ENCODE results near the gene RHEBL1.
A peak's percentile ranks its signal among the peaks of the same experiment; 100 is the strongest.

The RHEBL1 gene

GRCh38 chr12:49052451-49053208 lies 17.1 kb downstream of the RHEBL1 start:
- DNase-seq, result no peak

GRCh38 chr12:49051777-49052438 lies 17.9 kb downstream of the RHEBL1 start:
- DNase-seq, result no peak

GRCh38 chr12:49051373-49051764 lies 18.4 kb downstream of the RHEBL1 start:
- no peak for DNase-seq

- no peak for DNase-seq
These were observed 19.0 kb downstream of the RHEBL1 start for GRCh38 chr12:49050507-49051372.

GRCh38 chr12:49049566-49050224 lies 20.1 kb downstream of the RHEBL1 start:
- no peak for DNase-seq

- no peak for DNase-seq
These were observed 20.8 kb downstream of the RHEBL1 start for GRCh38 chr12:49048953-49049352.

- no peak for DNase-seq
These were observed 23.5 kb downstream of the RHEBL1 start for GRCh38 chr12:49046129-49046895.

- no peak for DNase-seq
These were observed 25.1 kb downstream of the RHEBL1 start for GRCh38 chr12:49044660-49045059.

- DNase-seq, result peak; percentile 77
These were observed 25.9 kb downstream of the RHEBL1 start for GRCh38 chr12:49043856-49044258.

GRCh38 chr12:49043241-49043640 lies 26.5 kb downstream of the RHEBL1 start:
- DNase-seq, result no peak

- no peak for DNase-seq
These were observed 27.8 kb downstream of the RHEBL1 start for GRCh38 chr12:49041881-49042484.

- no peak for DNase-seq
These were observed 28.5 kb downstream of the RHEBL1 start for GRCh38 chr12:49041036-49041880.

GRCh38 chr12:49040364-49040855 lies 29.4 kb downstream of the RHEBL1 start:
- no peak for DNase-seq

- DNase-seq, result no peak
These were observed 30.1 kb downstream of the RHEBL1 start for GRCh38 chr12:49039421-49040363.

GRCh38 chr12:49038291-49038955 lies 31.4 kb downstream of the RHEBL1 start:
- no peak for DNase-seq

GRCh38 chr12:49037947-49038237 lies 31.9 kb downstream of the RHEBL1 start:
- DNase-seq, result no peak

- no peak for DNase-seq
These were observed 32.5 kb downstream of the RHEBL1 start for GRCh38 chr12:49037111-49037946.

- no peak for DNase-seq
These were observed 33.8 kb downstream of the RHEBL1 start for GRCh38 chr12:49036029-49036428.
